Epithelial cell of prostate (primary cell): ENCODE data around the gene MAPRE3.

Experiments
- DNase-seq: peaks from one replicate; pipeline ENCODE4 v3.0.0-alpha.2; 2011; ENCODE audit warnings: low read depth, low spot score
- H3K27ac ChIP-seq: fragments of 450-650 bp; 2 replicates; pipeline ENCODE4 v1.5.1; 2017; ENCODE audit warnings: mild to moderate bottlenecking

Gene MAPRE3

DNA sequence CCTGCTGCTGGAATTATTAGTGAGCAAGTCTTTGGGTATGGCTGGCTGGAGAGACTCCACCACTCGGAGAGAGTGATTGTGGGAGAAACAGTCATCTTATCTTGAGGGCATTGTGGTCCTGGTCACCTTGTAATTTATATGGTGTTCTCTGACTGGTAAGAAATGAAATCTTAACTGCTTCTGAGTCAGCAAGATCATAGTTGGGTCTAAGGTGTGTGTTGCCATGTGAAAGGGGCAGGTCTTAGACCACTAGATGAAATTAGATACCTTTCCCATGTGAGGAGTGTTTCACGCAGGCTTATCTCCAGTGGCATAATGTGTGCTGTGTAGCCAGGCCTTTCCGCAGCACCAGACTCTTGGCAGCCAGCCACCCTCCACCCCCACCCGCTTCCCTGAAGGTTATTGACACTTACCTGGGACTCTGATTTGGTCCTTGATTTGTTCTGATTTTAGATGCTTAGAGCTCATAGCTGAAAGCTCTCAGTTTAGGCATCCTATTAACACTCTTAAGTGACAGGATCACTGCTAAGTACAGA lies 7.7 kb downstream of the MAPRE3 start:
- DNase-seq: no peak
- no peak overlapping the region for H3K27ac ChIP-seq

DNA sequence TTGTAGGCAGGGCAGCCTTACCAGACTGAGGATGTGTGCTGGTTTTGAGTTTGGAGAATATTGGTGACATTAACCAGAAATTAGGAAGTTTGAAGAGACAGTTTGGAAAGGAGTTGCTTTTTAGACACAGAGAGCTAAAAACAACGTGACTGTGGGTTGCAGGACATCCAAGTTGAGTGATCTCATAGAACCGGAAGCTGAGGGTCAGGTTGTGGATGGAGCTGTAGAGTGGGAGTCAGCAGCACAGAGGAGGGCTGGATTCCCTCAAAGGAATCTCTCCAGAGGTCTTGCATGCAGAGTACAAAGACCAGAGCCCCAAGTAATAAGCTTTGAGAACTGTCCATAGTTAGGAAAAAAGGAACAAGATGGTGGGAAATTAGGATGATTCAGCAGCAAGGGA lies 9.3 kb downstream of the MAPRE3 start:
- no peak for DNase-seq
- H3K27ac ChIP-seq: no peak overlapping the region

DNA sequence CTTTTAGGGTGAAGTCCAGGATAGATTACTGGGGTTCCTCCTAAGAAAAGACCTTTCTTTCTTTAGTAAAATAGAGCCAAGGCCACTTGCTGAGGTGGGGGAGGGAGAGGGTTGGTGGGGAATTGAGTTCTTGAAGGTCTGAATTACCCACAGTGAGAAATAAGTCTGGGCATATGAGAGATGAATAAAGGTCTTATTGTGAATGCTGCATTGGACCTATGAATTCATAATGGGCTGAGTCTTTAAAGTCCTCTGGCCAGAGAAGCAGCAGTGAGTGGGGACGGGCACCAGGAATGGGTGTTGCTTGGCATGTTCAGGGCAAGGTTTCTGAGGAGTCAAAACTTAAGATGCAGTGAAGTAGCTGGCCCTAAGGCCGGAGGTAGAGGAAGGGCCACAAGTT lies 10.5 kb downstream of the MAPRE3 start:
- no peak overlapping the region for H3K27ac ChIP-seq
- DNase-seq: no peak

DNA sequence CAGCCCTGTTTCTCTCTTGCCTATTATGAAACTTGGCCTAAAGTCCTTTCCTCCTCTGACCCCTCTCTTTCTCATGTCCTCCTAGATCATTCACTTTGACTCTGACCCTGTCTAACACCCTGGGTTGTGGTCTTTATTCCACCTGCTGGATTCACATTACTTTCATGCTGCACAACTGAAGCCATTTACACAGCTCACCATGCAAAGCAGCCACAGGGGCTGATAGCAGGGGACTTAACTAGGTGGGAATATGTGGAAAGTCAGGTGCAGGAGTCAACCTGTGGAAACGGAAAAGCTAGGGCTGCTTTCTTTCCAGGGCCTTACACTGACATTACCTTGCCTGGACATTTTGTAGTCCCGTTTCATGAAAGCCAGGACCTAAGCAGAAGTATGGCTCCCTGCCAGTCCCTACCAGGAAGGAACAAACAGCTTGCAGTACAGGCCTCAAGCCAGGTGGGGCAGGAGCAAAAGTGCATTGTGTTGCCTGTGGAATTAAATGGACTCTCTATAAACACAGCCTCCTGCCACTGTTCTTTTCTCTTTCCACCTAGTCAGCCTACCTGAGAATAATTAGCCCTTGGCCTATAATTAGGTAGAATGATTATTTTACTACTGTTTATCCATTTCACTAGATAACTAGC lies 11.8 kb downstream of the MAPRE3 start:
- H3K27ac ChIP-seq: no peak overlapping the region
- no peak for DNase-seq

DNA sequence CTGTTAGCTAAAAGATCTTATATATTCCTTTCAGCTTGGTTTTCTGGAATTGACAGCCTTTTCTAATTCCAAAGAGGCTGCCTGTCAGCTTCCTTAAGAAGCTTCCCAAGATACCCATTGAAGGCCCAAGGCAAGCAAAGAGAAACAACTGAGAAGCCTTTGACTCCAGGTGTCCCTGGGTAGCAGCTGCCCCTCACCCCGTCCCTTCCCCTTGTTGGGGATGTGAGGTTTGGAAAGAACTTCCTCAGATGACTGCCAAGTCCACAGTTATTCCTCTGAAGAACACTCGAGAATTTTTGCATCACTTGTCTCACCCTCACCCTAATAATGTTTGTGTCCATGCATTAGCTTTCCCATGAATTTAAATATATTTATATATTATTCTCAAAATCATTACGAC lies 13.3 kb downstream of the MAPRE3 start:
- no peak for DNase-seq
- H3K27ac ChIP-seq: no peak overlapping the region

DNA sequence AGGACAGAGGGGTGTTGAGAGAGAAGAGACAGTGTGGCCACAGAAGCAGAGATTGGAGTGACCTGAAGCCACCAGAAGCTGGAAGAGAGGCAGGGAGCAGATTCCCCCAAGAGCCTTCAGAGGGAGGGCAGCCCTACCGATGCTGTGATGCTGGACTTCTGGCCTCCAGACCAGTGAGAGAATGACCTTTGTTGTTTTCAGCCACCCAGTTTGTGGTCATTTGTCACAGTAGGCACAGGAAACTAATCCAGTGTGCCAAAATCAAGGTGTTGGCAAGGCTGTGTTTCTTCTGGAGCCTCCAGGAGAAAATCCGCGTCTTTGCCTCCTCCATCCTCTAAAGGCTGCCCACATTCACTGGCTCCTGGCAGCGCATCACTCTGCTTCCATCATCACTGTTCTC lies 15.4 kb downstream of the MAPRE3 start:
- H3K27ac ChIP-seq: no peak overlapping the region
- DNase-seq: no peak

DNA sequence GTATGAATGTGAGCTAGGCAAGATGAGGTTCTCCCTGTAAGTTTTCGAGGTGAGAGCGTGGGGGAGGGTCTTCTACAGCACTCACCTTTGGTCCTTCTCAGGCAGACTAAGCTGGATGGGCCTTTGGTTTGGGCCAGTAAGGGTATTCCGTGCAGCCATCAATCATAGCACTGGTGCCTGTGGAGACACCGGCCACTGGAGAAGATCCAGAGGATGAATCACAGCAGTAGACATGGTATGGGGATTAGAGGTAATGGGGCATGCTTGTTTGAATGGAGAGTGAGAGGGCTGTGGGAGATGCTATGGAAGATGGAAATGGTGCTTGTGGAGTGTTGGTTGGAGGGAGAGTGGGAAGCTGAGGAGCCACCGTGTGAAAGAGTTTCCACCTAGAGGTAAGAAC lies 16.1 kb downstream of the MAPRE3 start:
- H3K27ac ChIP-seq: no peak overlapping the region

DNA sequence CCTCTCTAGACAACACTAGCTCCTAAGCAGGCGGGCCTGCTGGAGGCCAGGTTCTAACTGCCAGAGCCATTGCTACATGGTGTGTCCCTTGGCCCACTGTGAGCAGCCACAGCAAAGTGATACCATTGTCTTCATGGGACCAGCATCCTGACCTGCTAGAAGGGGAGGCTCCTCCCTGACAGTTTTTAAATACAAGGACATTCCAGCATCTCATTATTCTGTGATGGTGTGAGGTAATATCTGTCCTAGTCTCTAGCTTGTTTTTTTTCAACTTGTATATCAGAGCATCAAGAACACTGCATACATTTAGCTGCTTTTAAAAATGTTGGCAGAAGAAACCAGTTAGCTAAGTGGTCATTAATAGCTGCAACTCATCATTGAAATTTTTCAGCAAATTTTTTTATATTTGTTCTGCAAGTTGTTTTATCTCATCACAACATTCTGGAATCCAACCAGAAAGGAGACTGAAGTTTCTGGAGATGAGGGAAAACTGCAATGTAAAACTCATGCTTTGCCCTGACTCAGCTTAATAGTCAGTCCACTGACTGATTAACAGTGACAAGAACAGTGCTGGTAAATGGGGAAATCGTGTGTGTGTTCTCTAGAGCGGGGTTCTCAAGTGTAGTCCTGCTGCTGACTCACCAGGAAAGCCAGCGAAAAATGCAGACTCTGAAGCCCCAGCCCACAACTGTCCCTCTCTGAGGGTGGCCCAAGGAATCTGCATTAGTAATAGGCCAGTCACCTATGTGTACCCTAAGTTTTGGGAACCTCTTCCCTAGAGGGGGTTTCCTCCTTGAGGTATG lies 17.8 kb downstream of the MAPRE3 start:
- no peak overlapping the region for H3K27ac ChIP-seq
- DNase-seq: no peak

More for the DNA sequence above, 16.1 kb downstream of the MAPRE3 start:
- no peak for DNase-seq

DNA sequence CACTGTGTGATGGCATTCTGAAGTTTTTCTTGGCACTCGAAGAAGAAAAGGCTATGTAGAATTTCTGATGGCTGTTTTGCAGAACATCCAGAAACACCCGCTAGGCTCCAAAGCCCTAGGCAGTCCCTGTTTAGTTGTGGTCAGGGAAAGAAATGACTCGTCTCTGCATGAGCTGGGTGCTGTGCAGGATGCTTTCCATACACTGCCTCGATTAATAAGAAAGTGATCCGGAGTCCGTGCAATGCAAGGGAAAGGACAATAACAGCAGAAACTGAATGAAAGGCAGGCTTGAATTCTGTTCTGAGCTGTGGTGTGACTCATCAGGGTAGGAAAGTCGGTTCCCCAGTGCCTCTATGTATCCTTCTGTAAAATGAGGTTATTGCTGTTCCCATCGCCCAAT lies 18.7 kb downstream of the MAPRE3 start:
- DNase-seq: no peak
- no peak overlapping the region for H3K27ac ChIP-seq

DNA sequence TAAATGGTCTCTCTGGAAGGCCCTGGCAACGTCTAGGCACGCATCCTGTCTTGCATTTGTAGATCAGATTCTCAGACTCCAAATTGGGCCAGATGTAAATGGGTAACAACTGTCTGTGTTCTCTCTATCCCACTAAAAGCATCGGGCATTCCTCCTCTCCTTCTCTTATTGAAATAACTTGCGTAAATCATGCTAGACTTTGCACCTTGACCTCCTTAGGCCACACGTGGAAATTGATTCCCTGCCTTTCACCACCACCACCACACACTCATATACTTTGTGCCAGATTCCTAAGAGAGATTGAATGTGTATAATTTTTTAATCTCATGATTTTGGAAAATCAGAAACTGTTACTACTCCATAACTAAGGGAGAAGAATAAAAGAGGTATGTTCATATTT lies 21.3 kb downstream of the MAPRE3 start:
- H3K27ac ChIP-seq: no peak overlapping the region
- no peak for DNase-seq

DNA sequence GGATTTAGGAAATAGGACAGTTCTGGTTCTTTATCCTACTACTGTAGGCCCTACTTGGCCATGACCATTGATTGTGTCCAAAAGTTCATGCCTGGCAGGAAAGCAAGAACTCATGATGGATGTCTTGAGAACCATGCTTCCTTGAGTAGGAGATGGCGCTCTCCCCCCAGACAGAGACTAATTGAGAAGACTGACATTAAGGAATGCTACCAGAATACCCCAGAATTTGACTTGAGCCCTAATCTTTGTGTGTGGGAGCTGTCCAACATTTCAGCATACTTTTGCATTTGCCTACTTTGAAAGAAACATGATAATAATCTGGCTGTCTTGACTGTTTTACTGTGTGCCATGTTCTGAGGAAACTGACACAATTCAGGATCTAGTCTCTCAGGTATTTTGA lies 23.3 kb downstream of the MAPRE3 start:
- DNase-seq: no peak
- H3K27ac ChIP-seq: no peak overlapping the region

DNA sequence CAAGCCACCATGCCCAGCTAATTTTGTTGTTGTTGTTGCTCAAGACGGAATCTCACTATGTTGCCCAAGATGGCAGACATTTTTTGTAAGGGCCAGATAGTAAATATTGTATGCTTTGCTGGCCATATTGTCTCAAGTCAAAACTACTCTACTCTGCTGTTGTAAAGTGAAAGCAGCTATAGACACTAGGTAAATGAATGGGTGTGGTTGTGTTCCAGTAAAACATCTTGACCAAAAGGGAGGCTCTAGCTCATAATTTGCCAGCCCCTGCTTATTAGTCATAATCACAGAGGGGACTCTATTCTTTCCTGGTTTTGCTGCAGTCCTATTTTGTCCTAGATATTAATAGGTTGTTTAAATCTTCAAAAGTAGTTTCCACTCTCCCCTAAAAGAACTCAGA lies 24.5 kb downstream of the MAPRE3 start:
- no peak overlapping the region for H3K27ac ChIP-seq
- no peak for DNase-seq

DNA sequence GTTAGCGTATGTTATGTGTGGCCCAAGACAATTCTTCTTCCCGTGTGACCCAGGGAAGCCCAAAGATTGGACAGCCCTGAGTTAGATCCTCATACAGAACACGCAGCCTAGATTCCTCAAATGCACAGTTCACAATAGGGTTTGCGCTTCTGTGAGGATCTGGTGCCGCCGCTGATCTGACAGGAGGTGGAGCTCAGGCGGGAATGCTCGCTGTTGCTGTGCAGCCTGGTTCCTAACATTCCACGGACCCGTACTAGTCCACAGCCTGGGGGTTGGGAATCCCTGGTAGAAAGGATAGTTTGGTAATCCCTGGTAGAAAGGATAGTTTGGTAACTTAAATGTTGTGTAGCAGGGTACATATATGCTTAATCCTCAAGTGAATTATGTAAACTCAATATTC lies 27.0 kb downstream of the MAPRE3 start:
- no peak overlapping the region for H3K27ac ChIP-seq
- no peak for DNase-seq

DNA sequence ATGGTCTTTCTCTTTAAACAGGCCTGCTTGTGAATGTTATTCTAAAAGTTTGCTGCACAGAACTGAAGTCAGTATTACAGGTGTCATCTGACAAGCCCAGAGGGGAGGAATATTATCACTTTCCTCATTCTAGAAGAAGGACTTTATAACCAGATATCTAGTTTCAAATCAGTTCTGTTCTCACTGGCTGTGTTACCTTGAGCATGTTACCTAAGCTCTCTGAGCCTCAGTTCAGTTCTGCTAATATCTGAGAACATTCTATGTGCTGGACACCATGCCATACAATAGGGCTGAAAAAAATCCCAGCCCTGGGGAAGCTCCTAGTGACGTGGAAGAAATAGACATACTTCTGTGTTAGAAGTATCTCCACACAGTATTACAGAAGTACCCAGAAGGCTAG lies 27.9 kb downstream of the MAPRE3 start:
- H3K27ac ChIP-seq: no peak overlapping the region
- DNase-seq: no peak

DNA sequence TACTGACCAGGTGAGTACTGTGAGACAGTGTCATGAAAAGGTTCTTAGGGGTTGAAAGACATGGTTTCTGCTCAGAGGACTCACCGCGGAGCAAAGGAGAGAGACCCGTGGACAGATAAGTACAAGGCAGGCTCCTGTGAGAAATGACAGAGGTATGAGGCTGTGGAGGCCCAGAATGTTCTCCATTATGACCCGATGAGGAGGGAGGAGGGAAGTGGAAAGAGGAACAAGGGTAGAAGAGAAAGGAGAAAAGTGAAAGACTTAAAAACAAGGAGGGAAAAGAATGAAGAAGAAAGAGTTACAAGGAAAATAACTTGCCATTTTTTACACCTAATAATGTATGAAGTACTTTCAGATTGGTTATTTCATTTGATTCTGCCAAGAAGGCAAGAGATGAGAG lies 29.8 kb downstream of the MAPRE3 start:
- no peak overlapping the region for H3K27ac ChIP-seq
- no peak for DNase-seq

DNA sequence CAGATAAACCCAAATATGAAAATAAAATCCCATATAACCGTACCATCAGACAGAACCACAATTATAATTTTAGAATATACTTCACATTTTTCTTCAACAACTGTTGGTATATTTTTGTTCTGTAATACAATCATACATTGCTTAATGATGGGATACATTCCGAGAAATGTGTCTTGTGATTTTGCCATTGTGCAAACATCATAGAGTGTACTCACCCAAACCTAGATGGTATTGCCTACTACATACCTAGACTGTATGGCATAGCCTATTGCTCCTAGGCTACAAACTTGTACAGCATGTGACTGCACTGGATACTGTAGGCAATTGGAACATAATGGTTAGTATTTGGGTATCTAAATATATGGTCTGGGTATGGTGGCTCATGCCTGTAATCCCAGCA lies 30.6 kb downstream of the MAPRE3 start:
- no peak for DNase-seq
- H3K27ac ChIP-seq: no peak overlapping the region

DNA sequence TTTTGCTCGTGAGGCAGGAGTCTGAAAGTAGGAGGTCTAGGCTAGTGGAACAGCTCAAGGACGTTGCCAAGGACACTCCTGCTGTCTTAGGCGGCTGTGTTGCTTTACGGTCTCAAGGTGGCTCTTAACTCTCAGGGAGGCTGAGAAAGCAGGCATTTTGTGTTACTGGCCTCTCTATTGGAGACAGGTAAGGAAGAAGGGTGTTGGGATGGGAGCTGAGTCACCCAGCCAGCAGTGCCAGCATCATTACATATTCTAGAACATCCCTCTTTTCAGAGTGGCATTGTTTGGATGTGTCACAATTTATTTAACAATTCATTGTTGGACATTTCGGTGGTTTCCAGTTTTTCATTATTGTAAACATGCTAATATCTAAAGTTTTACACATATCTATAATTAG lies 31.5 kb downstream of the MAPRE3 start:
- no peak overlapping the region for H3K27ac ChIP-seq
- DNase-seq: no peak

DNA sequence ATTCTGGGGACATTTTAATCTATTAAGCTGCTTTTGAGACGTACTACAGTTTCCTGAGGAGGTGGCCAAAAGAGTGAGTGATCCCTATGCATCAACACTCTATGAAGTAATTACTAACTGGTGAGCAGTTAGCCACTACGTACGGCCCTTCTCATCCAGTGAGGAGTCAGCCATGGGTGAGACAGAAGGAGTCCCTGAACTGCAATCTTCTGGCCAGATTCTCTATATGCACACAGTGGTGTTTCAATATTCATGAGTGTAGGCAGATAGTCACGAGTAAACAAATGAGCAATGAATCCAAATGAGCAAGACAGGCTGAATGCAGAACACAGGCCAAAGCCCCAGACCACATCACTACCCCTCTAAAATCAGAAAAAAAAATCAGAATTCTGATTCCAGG lies 32.6 kb downstream of the MAPRE3 start:
- DNase-seq: no peak
- H3K27ac ChIP-seq: no peak overlapping the region

DNA sequence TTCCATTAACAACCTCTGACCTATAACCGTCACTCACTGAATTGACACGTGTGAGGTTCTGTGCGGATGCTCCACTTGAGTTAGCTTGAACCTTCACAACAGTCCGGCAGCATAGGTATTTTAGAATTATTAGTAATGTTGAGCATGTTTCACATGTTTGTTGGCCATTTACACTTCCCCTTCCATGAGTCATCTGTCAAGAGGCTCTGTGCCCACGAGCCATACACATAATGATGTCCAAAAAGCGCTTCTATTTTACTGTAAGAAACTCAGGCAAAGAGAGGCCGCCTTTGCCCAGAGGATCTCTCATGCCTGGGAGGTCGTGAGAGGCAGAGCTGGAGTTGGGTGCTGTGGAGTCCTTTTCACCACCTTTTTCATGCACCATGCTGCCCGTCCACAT lies 33.4 kb downstream of the MAPRE3 start:
- no peak overlapping the region for H3K27ac ChIP-seq
- DNase-seq: no peak

DNA sequence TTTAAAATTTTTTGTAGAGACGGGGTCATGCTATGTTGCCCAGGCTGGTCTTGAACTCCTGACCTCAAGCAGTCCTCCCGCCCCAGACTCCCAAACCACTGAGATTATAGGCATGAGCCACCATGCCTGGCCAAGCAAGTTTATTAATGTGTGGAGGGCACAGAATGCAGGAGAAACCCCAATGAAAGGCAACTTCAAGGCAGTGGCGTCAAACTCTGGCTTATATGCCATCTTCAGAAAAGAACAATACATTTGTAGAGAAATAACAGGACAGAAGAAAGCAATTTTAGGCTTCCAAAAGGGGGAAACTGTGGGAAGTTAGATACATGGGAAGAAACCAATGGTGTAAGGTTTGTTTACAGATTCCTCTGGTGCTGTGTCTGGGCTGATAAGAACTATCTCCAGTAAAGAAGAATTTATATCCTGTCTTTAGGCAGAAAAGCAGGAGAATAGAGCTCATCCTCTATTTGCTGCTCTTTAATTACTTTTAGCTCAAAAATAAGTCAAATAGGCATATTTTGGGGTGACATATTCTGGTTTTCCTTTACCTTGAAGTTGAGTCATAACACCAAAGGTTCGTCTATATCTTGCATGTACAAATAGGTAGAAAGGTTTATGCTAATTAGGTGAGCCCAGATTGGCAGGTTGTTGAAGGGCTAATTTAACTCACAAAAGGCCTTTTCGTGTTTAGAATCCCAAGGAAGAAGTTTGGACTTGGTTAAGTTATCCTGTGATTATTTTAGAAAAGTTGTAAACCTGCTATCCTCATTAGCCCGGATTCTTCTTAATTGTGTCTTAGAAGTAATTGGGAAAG lies 36.4 kb downstream of the MAPRE3 start:
- DNase-seq: no peak
- no peak overlapping the region for H3K27ac ChIP-seq
